ENCODE data around the gene DGCR2.
"Not testable (repeated sequence)": the region's sequence is repeated elsewhere in the genome, so short reads cannot be mapped to it uniquely, and the experiment has no call there.

The DGCR2 gene

DNA sequence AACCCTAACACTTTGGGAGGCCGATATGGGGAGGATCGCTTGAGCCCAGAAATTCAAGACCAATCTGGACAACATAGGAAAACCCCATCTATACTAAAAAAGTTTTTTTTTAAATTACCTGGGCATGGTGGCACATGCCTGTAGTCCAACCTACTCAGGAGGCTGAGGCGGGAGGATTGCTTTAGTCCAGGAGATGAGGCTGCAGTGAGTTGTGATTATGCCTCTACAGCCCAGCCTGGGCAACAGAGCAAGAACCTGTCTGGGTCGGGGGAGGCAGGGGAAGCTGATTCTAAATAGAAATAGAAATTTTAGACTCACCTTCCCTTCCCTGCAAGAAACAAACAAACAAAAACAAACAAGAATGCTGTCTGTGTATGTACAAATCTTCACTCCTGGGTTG is 133.3 kb downstream of the DGCR2 start:
- no peak for DNase-seq (ENCODE audit: extremely low read depth in 1 of 2, low read depth in 1 of 2)

GRCh38 chr22:18987765-18988164 is 134.4 kb downstream of the DGCR2 start:
- DNase-seq (ENCODE audit: extremely low read depth in 1 of 2, low read depth in 1 of 2), result no peak

- DNase-seq (ENCODE audit: extremely low read depth in 1 of 2, low read depth in 1 of 2), result not testable (repeated sequence)
These were observed 135.1 kb downstream of the DGCR2 start for GRCh38 chr22:18987114-18987513.

Data from activated CD8-positive, alpha-beta memory T cell treated with anti-CD3 and anti-CD28 coated beads for 1 hour (primary cell).